ENCODE measurements around the gene ZFAND3. TPM values are rescaled to one million over a fixed set of nuclear protein-coding genes. Genes with fewer than 3 reads are reported as not detected.

The ZFAND3 gene
- total and polyA plus RNA-seq, 10 of the 15 experiments (the other 5 are each of a cell fraction or from before 2014, with no cell fraction given) = 0.90 to 34.4 (median 16.3) TPM

DNA sequence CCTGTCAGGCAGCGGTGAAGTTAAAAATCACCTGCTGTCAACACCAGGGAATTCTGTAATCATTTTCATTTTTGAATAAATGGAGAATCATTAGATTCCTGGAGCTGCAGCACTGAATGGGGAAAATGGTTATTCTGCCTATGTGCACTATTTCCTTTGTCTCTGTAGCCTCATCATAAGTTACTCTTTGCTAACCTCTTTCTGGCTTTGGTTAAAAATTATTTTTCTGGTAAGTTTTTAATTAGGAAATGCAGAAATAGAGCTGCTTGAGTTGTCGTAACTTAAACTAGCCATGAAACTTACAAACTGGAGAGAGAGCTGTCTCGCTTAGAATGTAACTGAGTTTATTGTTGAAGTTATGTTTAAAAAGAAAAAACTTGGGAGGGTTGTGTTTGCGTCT, 28.8 kb downstream of the ZFAND3 start:
- intact Hi-C loops (cut with micrococcal nuclease; ENCODE audit: unreplicated experiment) = no loop called here
- ChIA-PET CTCF (interaction anchor here (0.9 to 1.5 kb wide), 4 partner anchors 10 to 57 kb away, joined by 3 to 6 read pairs (median 4); no protein-coding TSS in a partner anchor), RAD21 (ENCODE audit: unreplicated experiment) (interaction anchor here (0.6 to 1.4 kb wide), 6 partner anchors 11 to 144 kb away, joined by 3 to 8 read pairs (median 4); no protein-coding TSS in a partner anchor), SMC1A (ENCODE audit: uncharacterized antibody, unreplicated experiment) (interaction anchor here (1.2 to 1.6 kb wide), 8 partner anchors 10 to 107 kb away, joined by 3 to 7 read pairs (median 4); no protein-coding TSS in a partner anchor), POLR2A (interaction anchor here (1.4 kb wide), 1 partner anchor 11 kb away, joined by 4 read pairs; no protein-coding TSS in a partner anchor)
- H3K27ac ChIP-seq (ENCODE audit: control insufficient read depth, insufficient read depth) = no peak overlapping the region
- H3K4me3 ChIP-seq = no peak overlapping the region
- in situ Hi-C loops (cut with MboI) = no loop called here
- H3K4me1 ChIP-seq (ENCODE audit: control insufficient read depth, insufficient read depth, low read length) = peaks cover 8% of the 10 kb centered on the region
- peaks cover 68% of the 10 kb centered on the region for H3K79me2 ChIP-seq (ENCODE audit: control insufficient read depth, insufficient read depth, low read length)
- TF ChIP-seq FOXM1 (IDR thresholded peaks at IDR 0.05; ENCODE audit: low read depth, low read length) (no peak), SPI1 (IDR thresholded peaks at IDR 0.05; ENCODE audit: borderline replicate concordance, insufficient read depth, low read depth, low read length) (no peak), ZBTB11 (CRISPR knock-in tag; IDR thresholded peaks at IDR 0.05) (no peak)
- H3K9me3 ChIP-seq (replicated peaks; ENCODE audit: control insufficient read depth, insufficient read depth, low read length) = no peaks in the 10 kb centered on the region
- no peak for FAIRE-seq
- no TSS peak for BruUV-seq (replicated peaks)
- 98% methylated on average over 4 of the region's 4 CpGs for WGBS (ENCODE audit: insufficient coverage, insufficient replicate concordance, low lambda C conversion rate, missing lambda C conversion rate)
- DNase-seq (ENCODE audit: low read depth, low spot score) = no peak
- H3K9ac ChIP-seq (ENCODE audit: control insufficient read depth, insufficient read depth, low read length) = no peak overlapping the region
- no peaks in the 10 kb centered on the region for H3K27me3 ChIP-seq (replicated peaks in 1 of 2; ENCODE audit: control insufficient read depth in 2 of 2, insufficient read depth in 2 of 2, low read length in 1 of 2)
- ATAC-seq = no peak
- no peak overlapping the region for H2AFZ ChIP-seq (ENCODE audit: control insufficient read depth, low read depth, low read length)
- H3K36me3 ChIP-seq (ENCODE audit: control insufficient read depth in 2 of 2, insufficient read depth in 2 of 2, low read length in 1 of 2) = peaks cover 0 to 3% of the 10 kb centered on the region in 2 experiments; a peak in 1 of 4 replicates
- no peak overlapping the region for H3K4me2 ChIP-seq (ENCODE audit: control insufficient read depth, insufficient read depth)
- no peaks in the 10 kb centered on the region; the same call in 1 of the 2 replicates for H4K20me1 ChIP-seq (ENCODE audit: control insufficient read depth, insufficient read depth)
